ENCODE measurements around the gene OPTC.
A peak's percentile ranks its signal among the peaks of the same experiment; 100 is the strongest.

The OPTC gene

DNA sequence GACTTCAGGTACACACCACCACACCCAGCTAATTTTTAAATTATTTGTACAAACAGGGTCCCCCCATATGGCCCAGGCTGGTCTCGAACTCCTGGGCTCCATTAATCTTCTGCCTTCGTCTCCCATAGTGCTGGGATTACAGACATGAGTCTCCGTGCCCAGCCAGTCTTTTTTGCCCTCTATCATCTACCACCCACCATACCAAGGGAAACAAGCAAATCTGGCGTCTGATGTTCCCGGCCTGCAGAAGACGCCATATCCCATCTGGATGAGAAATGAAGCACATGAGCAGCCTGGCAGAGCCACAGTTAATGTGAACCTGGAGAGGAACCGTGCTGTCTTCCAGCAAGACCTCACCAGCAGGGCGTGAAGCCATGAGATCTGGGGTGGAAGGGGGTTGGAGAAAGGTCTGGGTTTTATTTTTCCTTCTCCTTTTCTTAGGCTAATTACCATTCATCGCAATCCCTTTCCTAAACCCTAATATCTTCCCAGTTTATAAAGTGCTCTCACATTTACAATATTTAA, 20.1 kb upstream of the OPTC start:
- FAIRE-seq (no peak), DNase-seq (ENCODE audit: insufficient read length, low spot score) (no peak)
- no peak for TF ChIP-seq SPI1 (IDR thresholded peaks at IDR 0.05; ENCODE audit: low read depth, low read length)
- TF ChIP-seq PAX5 (IDR thresholded peaks at IDR 0.05; ENCODE audit: insufficient read depth, low read length, severe bottlenecking) = no peak
- no peak for TF ChIP-seq POLR2A (IDR thresholded peaks at IDR 0.05; ENCODE audit: low read depth, low read length)
- no peak for TF ChIP-seq POLR2AphosphoS5 (IDR thresholded peaks at IDR 0.05; ENCODE audit: low read depth, low read length)
- TF ChIP-seq TAF1 (IDR thresholded peaks at IDR 0.05; ENCODE audit: low read depth, low read length) = no peak
- no peak for TF ChIP-seq POU2F2 (IDR thresholded peaks at IDR 0.05; ENCODE audit: low read depth, low read length)

DNA sequence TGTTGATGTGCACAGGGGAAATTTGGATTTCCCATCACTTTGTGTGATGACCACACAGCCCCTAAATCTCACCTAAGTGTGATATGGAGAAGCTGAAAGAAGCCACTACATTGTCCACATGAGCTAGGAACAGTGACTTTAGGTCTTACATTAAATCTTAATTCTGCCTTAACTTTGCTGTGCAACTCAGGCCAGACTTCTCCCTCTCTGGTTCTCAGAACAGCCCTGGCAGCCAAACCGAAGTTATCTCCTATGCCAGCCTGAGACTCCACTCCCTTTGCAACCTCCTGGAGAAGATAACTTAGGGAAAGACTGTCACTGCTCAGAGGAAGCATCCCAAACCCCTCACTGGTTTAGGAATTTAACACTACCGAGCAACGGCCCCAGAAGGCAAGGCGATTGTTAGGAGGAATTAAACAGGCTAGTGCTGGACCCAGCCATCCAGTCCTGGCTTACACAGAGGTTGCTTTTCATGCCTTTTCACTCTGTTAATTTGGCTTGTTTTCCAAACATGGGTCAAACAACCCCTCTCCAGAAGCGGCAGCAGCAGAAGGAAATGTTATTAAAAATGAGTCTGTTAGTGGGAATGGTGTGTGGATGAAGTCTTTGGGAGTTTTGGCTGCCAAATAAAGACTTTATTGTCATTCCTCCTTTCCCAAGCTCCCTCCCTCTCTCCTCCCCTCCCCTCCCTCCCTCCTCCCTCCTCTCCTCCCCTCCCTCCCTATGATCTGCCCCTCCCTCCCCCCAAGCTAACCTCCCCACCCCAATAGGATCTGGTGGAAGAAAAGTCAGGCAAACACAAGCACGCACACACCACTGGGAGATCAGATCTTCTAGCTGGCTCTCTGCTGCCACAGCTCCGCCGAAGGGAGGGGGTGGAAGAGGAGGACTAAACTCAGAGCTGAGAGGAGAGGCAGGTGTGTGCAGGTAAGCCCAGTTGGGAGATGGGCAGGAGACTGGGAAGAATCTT, 18.7 kb upstream of the OPTC start, which contains the start of gene PRELP:
PRELP (plus strand) TSS at position 795 of the 970 bp plus-strand sequence. CDS start 7,379 bp downstream, outside the sequence.
- FAIRE-seq (no peak), DNase-seq (ENCODE audit: insufficient read length, low spot score) (no peak)
- TF ChIP-seq POU2F2 (IDR thresholded peaks at IDR 0.05; ENCODE audit: low read depth, low read length) (no peak), TAF1 (IDR thresholded peaks at IDR 0.05; ENCODE audit: low read depth, low read length) (no peak), SPI1 (IDR thresholded peaks at IDR 0.05; ENCODE audit: low read depth, low read length) (no peak), PAX5 (IDR thresholded peaks at IDR 0.05; ENCODE audit: insufficient read depth, low read length, severe bottlenecking) (no peak), POLR2A (IDR thresholded peaks at IDR 0.05; ENCODE audit: low read depth, low read length) (no peak), POLR2AphosphoS5 (IDR thresholded peaks at IDR 0.05; ENCODE audit: low read depth, low read length) (no peak)

GRCh38 chr1:203476216-203476814, 17.6 kb upstream of the OPTC start:
- TF ChIP-seq PAX5 (IDR thresholded peaks at IDR 0.05; ENCODE audit: insufficient read depth, low read length, severe bottlenecking) = no peak
- TF ChIP-seq POLR2A (IDR thresholded peaks at IDR 0.05; ENCODE audit: low read depth, low read length) = no peak
- TF ChIP-seq TAF1 (IDR thresholded peaks at IDR 0.05; ENCODE audit: low read depth, low read length) = no peak
- no peak for TF ChIP-seq POLR2AphosphoS5 (IDR thresholded peaks at IDR 0.05; ENCODE audit: low read depth, low read length)
- TF ChIP-seq POU2F2 (IDR thresholded peaks at IDR 0.05; ENCODE audit: low read depth, low read length) = no peak
- no peak for TF ChIP-seq SPI1 (IDR thresholded peaks at IDR 0.05; ENCODE audit: low read depth, low read length)
- no peak for FAIRE-seq

DNA sequence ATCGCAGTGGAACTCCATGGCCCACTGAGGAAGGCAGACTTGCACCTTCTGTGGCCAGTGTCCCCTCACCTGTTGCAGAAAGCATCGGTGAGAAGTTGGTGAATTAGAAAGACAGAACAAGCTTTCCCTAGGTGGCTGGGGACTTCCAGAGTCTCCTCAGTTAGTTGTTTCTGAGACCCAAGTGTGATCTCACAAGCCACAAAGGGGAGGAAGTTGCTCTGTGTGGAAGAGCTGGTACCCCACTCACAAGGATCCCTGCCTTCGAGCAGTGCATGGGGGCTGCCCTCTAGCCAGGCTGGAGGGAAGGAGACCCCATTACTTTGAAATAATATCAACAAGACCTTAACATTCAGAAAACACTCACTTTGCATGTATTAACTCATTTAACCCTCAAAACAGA, 16.2 kb upstream of the OPTC start:
- FAIRE-seq (no peak), DNase-seq (ENCODE audit: insufficient read length, low spot score) (no peak)
- TF ChIP-seq TAF1 (IDR thresholded peaks at IDR 0.05; ENCODE audit: low read depth, low read length) (no peak), POLR2A (IDR thresholded peaks at IDR 0.05; ENCODE audit: low read depth, low read length) (no peak), PAX5 (IDR thresholded peaks at IDR 0.05; ENCODE audit: insufficient read depth, low read length, severe bottlenecking) (no peak), SPI1 (IDR thresholded peaks at IDR 0.05; ENCODE audit: low read depth, low read length) (peak; percentile 55; the same call in 1 of the 2 replicates)

More at GRCh38 chr1:203476216-203476814, 17.6 kb upstream of the OPTC start:
- DNase-seq (ENCODE audit: insufficient read length, low spot score) = no peak

DNA sequence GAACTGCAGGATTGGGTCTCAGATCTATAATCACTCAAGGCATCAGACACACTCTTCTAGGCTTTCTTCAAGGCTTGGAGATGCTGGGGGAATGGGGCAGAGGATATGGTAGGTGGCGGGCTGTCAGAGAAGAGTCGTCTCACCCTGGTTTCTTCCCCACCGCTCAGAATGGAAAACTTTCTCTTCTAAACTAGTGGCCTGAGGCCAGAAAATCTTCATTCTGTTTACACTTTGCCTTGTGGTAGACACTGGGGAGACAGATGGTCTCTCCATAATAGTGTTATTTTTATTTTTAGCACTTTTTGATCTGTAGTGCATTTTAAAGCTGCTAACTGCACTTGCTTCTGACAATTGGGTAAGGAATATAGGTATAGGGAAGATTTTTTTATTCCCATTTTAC, 15.7 kb upstream of the OPTC start:
- peak; percentile 23 for FAIRE-seq
- DNase-seq (ENCODE audit: insufficient read length, low spot score) = no peak
- no peak for TF ChIP-seq SPI1 (IDR thresholded peaks at IDR 0.05; ENCODE audit: low read depth, low read length)
- no peak for TF ChIP-seq POU2F2 (IDR thresholded peaks at IDR 0.05; ENCODE audit: low read depth, low read length)
- no peak for TF ChIP-seq POLR2A (IDR thresholded peaks at IDR 0.05; ENCODE audit: low read depth, low read length)
- TF ChIP-seq POLR2AphosphoS5 (IDR thresholded peaks at IDR 0.05; ENCODE audit: low read depth, low read length) = no peak
- no peak for TF ChIP-seq PAX5 (IDR thresholded peaks at IDR 0.05; ENCODE audit: insufficient read depth, low read length, severe bottlenecking)
- TF ChIP-seq TAF1 (IDR thresholded peaks at IDR 0.05; ENCODE audit: low read depth, low read length) = no peak

GRCh38 chr1:203478986-203479385, 15.0 kb upstream of the OPTC start:
- TF ChIP-seq PAX5 (IDR thresholded peaks at IDR 0.05; ENCODE audit: insufficient read depth, low read length, severe bottlenecking) (no peak), TAF1 (IDR thresholded peaks at IDR 0.05; ENCODE audit: low read depth, low read length) (no peak), POU2F2 (IDR thresholded peaks at IDR 0.05; ENCODE audit: low read depth, low read length) (no peak), POLR2AphosphoS5 (IDR thresholded peaks at IDR 0.05; ENCODE audit: low read depth, low read length) (no peak), POLR2A (IDR thresholded peaks at IDR 0.05; ENCODE audit: low read depth, low read length) (no peak), SPI1 (IDR thresholded peaks at IDR 0.05; ENCODE audit: low read depth, low read length) (no peak)
- FAIRE-seq (no peak), DNase-seq (ENCODE audit: insufficient read length, low spot score) (no peak)

DNA sequence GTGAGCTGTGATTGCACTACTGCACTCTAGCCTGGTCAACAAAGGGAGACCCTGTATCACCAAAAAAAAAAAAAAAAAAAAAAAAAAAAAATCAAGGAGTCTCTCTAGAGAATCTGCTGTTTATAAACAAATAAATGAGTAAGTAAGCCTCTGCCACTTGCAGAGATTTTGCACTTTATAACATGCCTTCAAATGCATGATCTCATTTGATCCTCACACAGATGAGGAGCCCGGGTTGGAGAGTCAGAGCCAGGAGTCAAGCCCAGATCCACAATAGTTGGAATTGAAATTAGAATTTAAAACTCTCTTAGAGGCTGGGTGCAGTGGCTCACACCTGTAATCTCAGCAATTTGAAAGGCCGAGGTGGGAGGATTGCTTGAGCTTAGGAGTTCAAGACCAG, 14.3 kb upstream of the OPTC start:
- DNase-seq (ENCODE audit: insufficient read length, low spot score) (no peak), FAIRE-seq (no peak)
- TF ChIP-seq POLR2A (IDR thresholded peaks at IDR 0.05; ENCODE audit: low read depth, low read length) (no peak), TAF1 (IDR thresholded peaks at IDR 0.05; ENCODE audit: low read depth, low read length) (no peak), POU2F2 (IDR thresholded peaks at IDR 0.05; ENCODE audit: low read depth, low read length) (no peak), POLR2AphosphoS5 (IDR thresholded peaks at IDR 0.05; ENCODE audit: low read depth, low read length) (no peak), PAX5 (IDR thresholded peaks at IDR 0.05; ENCODE audit: insufficient read depth, low read length, severe bottlenecking) (no peak), SPI1 (IDR thresholded peaks at IDR 0.05; ENCODE audit: low read depth, low read length) (no peak)

- no peak for FAIRE-seq
- TF ChIP-seq POLR2A (IDR thresholded peaks at IDR 0.05; ENCODE audit: low read depth, low read length) (no peak), POLR2AphosphoS5 (IDR thresholded peaks at IDR 0.05; ENCODE audit: low read depth, low read length) (no peak), POU2F2 (IDR thresholded peaks at IDR 0.05; ENCODE audit: low read depth, low read length) (no peak), TAF1 (IDR thresholded peaks at IDR 0.05; ENCODE audit: low read depth, low read length) (no peak), PAX5 (IDR thresholded peaks at IDR 0.05; ENCODE audit: insufficient read depth, low read length, severe bottlenecking) (no peak), SPI1 (IDR thresholded peaks at IDR 0.05; ENCODE audit: low read depth, low read length) (no peak)
These were observed 13.9 kb upstream of the OPTC start for GRCh38 chr1:203480084-203480483.

More at GRCh38 chr1:203480084-203480483, 13.9 kb upstream of the OPTC start:
- no peak for DNase-seq (ENCODE audit: insufficient read length, low spot score)

All from GM12891 (cell line).